Measurements from ENCODE around the gene PTPN2. TPM values are rescaled to one million over a fixed set of nuclear protein-coding genes. Genes with fewer than 3 reads are reported as not detected.
"Not testable (repeated sequence)": the region's sequence is repeated elsewhere in the genome, so short reads cannot be mapped to it uniquely, and the experiment has no call there.

Gene PTPN2
- total RNA-seq, 2 donors from 2014 or later: 22.7 to 34.2 TPM

DNA sequence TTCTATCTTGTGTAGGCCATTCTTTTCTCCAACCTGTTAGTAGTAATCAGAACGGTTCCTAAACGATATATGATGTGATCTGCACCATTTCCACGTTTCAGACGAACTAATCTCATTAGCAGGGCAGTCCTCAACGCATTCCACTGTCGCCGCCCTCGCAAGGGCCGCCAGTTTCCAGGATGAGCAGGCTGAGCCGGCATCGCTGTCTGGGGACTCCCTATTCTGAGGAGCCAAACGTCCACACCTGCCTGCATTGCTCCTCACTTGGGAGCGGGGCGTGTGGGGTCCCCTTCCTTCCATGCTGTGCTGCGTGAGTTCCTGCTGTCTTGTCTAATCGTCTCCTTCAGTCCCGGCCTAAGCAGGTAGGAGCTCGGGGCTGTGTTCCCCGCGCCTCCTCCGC lies 104.6 kb downstream of the PTPN2 start:
- DNase-seq (no peak), ATAC-seq (no peak)
- intact Hi-C loops (cut with DNase I): no loop called here
- Histone ChIP-seq H3K9me3 (no peaks in the 10 kb centered on the region), H3K27ac (no peak overlapping the region), H3K4me1 (no peaks in the 10 kb centered on the region), H3K36me3 (replicated peaks in 1 of 2; ENCODE audit: insufficient read depth in 1 of 2, low read depth in 2 of 2) (no peaks in the 10 kb centered on the region), H3K4me3 (no peak overlapping the region), H3K27me3 (no peaks in the 10 kb centered on the region)
- 81 to 89% methylated on average over 21 of the region's 21 CpGs for WGBS, 2 donors
- TF ChIP-seq, protein P1, sequence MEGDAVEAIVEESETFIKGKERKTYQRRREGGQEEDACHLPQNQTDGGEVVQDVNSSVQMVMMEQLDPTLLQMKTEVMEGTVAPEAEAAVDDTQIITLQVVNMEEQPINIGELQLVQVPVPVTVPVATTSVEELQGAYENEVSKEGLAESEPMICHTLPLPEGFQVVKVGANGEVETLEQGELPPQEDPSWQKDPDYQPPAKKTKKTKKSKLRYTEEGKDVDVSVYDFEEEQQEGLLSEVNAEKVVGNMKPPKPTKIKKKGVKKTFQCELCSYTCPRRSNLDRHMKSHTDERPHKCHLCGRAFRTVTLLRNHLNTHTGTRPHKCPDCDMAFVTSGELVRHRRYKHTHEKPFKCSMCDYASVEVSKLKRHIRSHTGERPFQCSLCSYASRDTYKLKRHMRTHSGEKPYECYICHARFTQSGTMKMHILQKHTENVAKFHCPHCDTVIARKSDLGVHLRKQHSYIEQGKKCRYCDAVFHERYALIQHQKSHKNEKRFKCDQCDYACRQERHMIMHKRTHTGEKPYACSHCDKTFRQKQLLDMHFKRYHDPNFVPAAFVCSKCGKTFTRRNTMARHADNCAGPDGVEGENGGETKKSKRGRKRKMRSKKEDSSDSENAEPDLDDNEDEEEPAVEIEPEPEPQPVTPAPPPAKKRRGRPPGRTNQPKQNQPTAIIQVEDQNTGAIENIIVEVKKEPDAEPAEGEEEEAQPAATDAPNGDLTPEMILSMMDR (IDR thresholded peaks at IDR 0.05): no peak
- no peak for TF ChIP-seq POLR2A (IDR thresholded peaks at IDR 0.05)

DNA sequence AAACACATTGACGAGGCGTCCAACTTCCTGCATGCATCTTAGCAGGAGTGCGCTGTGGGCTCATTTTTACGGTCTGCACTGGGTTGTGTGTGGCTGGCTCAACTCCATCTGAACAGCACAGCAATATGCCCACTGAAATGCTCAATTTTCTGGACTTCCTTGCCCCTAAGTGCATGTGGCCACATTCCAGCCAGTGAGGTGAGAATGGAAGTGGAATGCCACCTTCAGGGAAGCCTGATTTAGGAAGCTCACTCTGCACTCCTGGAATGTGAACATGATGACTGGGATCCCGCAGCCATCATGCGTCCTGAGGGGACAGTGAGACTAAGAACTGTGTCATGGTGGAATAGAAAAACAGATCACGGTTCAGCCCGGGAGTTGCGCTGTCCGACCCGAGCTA lies 105.0 kb downstream of the PTPN2 start:
- Histone ChIP-seq H3K36me3 (replicated peaks in 1 of 2; ENCODE audit: insufficient read depth in 1 of 2, low read depth in 2 of 2) (no peaks in the 10 kb centered on the region), H3K27ac (no peak overlapping the region), H3K9me3 (no peaks in the 10 kb centered on the region), H3K4me3 (no peak overlapping the region), H3K4me1 (no peaks in the 10 kb centered on the region), H3K27me3 (no peaks in the 10 kb centered on the region)
- WGBS, 2 donors: 94 to 96% methylated on average over 11 of the region's 11 CpGs
- intact Hi-C loops (cut with DNase I): no loop called here
- ATAC-seq (no peak), DNase-seq (no peak)
- TF ChIP-seq, protein P1 (IDR thresholded peaks at IDR 0.05): no peak
- no peak for TF ChIP-seq POLR2A (IDR thresholded peaks at IDR 0.05)

DNA sequence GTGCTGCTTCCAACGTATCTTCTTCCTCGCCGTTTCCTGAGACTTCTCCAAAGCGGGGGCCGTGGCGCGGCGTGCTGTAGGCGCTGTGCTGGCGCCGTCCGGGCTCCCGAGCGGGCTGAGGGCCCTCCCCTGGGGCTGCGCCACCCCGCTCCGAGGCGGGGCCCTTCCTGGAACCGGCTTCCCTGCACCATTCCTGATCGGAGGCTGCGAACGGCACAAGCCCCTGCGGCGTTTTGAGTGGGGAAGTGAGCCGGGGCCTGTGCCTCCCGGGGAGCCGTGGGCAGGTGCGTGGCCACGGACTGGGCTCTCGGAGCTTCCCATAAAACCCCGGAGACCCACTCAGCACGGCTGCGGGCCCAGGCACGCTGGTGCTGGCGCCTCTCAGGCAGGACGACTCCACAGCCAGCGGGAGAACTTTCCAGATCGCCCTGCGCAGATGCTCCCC lies 106.5 kb downstream of the PTPN2 start:
- no peaks in the 10 kb centered on the region for H3K4me1 ChIP-seq
- WGBS, 2 donors: 69 to 90% methylated on average over 15 to 18 of the region's 39 CpGs
- H3K27me3 ChIP-seq: no peaks in the 10 kb centered on the region
- TF ChIP-seq, protein P1 (IDR thresholded peaks at IDR 0.05): no peak
- no peak for TF ChIP-seq POLR2A (IDR thresholded peaks at IDR 0.05)
- no peak overlapping the region for H3K4me3 ChIP-seq
- peak; percentile 30 for ATAC-seq
- no peaks in the 10 kb centered on the region for H3K9me3 ChIP-seq
- H3K36me3 ChIP-seq (replicated peaks in 1 of 2; ENCODE audit: insufficient read depth in 1 of 2, low read depth in 2 of 2): no peaks in the 10 kb centered on the region
- H3K27ac ChIP-seq: no peak overlapping the region
- intact Hi-C loops (cut with DNase I): no loop called here
- DNase-seq: no peak

DNA sequence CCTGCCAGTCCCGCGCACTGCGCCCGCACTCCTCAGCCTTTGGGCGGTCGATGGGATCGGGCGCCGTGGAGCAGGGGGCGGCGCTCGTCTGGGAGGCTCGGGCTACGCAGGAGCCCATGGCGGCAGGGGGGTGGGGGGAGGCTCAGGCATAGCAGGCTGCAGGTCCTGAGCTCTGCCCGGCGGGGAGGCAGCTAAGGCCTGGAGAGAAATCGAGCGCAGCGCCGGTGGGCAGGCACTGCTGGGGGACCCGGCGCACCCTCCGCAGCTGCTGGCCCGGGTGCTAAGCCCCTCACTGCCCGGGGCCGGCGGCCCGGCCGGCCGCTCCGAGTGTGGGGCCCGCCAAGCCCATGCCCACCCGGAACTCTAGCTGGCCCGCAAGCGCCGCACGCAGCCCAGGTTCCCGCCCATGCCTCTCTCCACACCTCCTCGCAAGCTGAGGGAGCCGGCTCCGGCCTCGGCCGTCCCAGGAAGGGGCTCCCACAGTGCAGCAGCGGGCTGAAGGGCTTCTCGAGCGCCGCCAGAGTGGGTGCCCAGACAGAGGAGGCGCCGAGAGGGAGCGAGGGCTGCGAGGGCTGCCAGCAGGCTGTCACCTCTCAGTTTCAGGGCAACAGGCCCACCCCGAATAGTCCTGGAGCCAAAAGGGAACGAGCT lies 107.1 kb downstream of the PTPN2 start:
- 83 to 86% methylated on average over 15 to 17 of the region's 54 CpGs for WGBS, 2 donors
- Histone ChIP-seq H3K4me1 (no peaks in the 10 kb centered on the region), H3K27ac (no peak overlapping the region), H3K36me3 (replicated peaks in 1 of 2; ENCODE audit: insufficient read depth in 1 of 2, low read depth in 2 of 2) (no peaks in the 10 kb centered on the region), H3K9me3 (no peaks in the 10 kb centered on the region), H3K27me3 (no peaks in the 10 kb centered on the region), H3K4me3 (no peak overlapping the region)
- ATAC-seq (peak; percentile 33), DNase-seq (no peak)
- no peak for TF ChIP-seq POLR2A (IDR thresholded peaks at IDR 0.05)
- TF ChIP-seq, protein P1 (IDR thresholded peaks at IDR 0.05): no peak
- intact Hi-C loops (cut with DNase I): no loop called here

DNA sequence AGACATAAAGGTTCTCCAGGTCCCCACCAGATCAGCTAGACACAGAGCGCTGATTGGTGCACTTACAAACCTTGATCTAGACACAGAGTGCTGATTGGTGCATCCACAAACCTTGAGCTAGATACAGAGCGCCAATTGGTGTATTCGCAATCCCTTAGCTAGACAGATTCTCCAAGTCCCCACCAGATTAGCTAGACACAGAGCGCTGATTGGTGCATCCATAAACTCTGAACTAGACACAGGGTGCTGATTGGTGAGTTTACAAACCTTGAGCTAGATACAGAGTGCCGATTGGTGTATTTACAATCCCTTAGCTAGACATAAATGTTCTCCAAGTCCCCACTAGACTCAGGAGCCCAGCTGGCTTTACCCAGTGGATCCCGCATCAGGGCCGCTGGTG lies 107.6 kb downstream of the PTPN2 start:
- 85 to 90% methylated on average over 5 to 6 of the region's 7 CpGs for WGBS, 2 donors

More for the DNA sequence above, 107.6 kb downstream of the PTPN2 start:
- H3K27me3 ChIP-seq; H3K4me3 ChIP-seq; H3K9me3 ChIP-seq; intact Hi-C loops (cut with DNase I); H3K4me1 ChIP-seq; ATAC-seq; H3K27ac ChIP-seq; DNase-seq; H3K36me3 ChIP-seq (replicated peaks in 1 of 2; ENCODE audit: insufficient read depth in 1 of 2, low read depth in 2 of 2): not testable (repeated sequence)
